ENCODE results near the gene PPFIA3.
"Not testable (repeated sequence)": the region's sequence is repeated elsewhere in the genome, so short reads cannot be mapped to it uniquely, and the experiment has no call there.

PPFIA3 gene

GRCh38 chr19:49103331-49104085 lies 15.8 kb upstream of the PPFIA3 start:
- no peak for DNase-seq

- DNase-seq, result no peak
Measured at GRCh38 chr19:49104229-49104864, 15.0 kb upstream of the PPFIA3 start.

- peak; percentile 21 for DNase-seq
Measured at GRCh38 chr19:49106648-49107135, 12.7 kb upstream of the PPFIA3 start.

GRCh38 chr19:49107625-49108459 lies 11.5 kb upstream of the PPFIA3 start:
- no peak for DNase-seq

- no peak for DNase-seq
Measured at GRCh38 chr19:49109051-49109450, 10.3 kb upstream of the PPFIA3 start.

GRCh38 chr19:49109569-49110233 lies 9.6 kb upstream of the PPFIA3 start:
- DNase-seq, result no peak

- DNase-seq, result no peak
Measured at GRCh38 chr19:49110567-49110966, 8.8 kb upstream of the PPFIA3 start.

GRCh38 chr19:49111218-49111998 lies 7.9 kb upstream of the PPFIA3 start:
- DNase-seq, result no peak

- peak; percentile 17 for DNase-seq
Measured at GRCh38 chr19:49113762-49114629, 5.3 kb upstream of the PPFIA3 start, which contains the start of gene LIN7B. LIN7B (plus strand) TSS chr19:49114370; CDS start chr19:49114405, 35 bp downstream.

GRCh38 chr19:49114630-49115363 lies 4.5 kb upstream of the PPFIA3 start:
- DNase-seq, result no peak

GRCh38 chr19:49116544-49116943 lies 2.8 kb upstream of the PPFIA3 start:
- DNase-seq, result no peak

GRCh38 chr19:49117677-49118564 lies 1.4 kb upstream of the PPFIA3 start:
- no peak for DNase-seq

- DNase-seq, result peak; percentile 93
Measured at GRCh38 chr19:49118565-49119410, 556 bp upstream of the PPFIA3 start, which contains the start of gene C19orf73. C19orf73 (minus strand) TSS chr19:49119143; CDS start chr19:49119022, 121 bp downstream.

- no peak for DNase-seq
Measured at GRCh38 chr19:49120325-49120683, 960 bp downstream of the PPFIA3 start.

- no peak for DNase-seq
Measured at GRCh38 chr19:49120868-49121267, 1.5 kb downstream of the PPFIA3 start.

GRCh38 chr19:49121841-49122240 lies 2.5 kb downstream of the PPFIA3 start:
- not testable (repeated sequence) for DNase-seq

GRCh38 chr19:49123285-49123684 lies 3.9 kb downstream of the PPFIA3 start:
- DNase-seq, result not testable (repeated sequence)

Measured in NK-92 treated with Interleukin-12 subunit alpha and Interleukin-12 subunit beta, amount 100 ng/mL, for 24 hours (cell line).